ENCODE data around the gene UBQLN4.
A peak's percentile ranks its signal among the peaks of the same experiment; 100 is the strongest.
"Not testable (repeated sequence)": the region's sequence is repeated elsewhere in the genome, so short reads cannot be mapped to it uniquely, and the experiment has no call there.

The UBQLN4 gene

DNA sequence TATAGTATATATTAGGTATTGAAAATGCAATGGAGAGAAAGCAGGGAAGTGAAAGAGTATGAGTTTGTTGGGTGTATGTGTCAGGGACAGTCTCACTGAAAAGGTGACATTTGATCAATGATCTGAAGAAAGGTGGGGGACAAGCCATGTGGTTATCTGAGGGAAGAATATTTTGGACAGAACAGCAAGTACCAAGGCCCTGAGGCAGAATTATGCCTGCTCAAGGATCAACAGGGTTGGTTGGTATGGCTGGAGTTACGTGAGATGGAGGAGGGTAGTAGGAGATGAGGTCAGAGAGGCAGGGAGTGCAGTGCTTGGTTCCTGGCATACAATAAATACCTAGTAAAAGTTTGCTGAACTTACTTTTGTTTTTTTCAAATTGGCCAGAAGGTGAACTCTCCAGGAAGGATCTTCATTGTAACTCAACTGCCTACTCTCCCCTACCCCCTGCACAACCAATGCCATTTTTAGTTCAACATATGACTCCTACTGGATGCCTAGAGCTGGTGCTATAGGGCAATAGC lies 2.8 kb upstream of the UBQLN4 start:
- DNase-seq = no peak

DNA sequence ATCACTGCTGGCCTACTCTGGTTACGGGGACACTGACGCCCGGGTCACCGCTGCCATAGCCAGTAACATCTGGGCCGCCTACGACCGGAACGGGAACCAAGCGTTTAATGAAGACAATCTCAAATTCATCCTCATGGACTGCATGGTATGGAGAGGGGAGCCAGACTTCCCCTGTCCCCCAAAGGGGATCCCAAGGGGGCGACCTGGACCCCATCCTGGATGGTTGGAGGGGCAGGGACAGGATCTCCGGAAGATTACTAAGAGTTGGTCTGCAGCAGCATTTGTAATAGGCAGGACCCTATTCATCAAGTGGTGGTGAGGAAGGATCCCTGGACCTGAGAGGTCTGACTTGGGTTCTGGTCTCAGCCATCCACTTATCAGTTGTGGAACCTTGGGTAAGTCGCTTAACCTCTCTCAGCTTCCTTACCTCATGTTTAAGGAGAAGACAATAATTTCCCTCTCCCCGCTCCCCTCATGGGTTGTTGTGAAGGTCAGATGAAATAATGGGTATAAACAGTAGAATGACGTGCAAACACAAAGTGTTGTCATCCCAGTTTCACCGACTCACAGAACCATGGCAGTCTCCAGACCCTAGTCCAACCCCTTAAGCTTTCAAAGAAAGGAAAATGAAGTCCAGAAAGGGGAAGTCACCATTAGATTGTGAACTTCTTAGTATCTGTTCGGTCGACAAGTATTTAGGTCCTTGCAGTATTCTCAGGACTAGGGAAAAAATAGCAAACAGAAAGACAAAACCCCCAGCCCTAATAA lies 1.9 kb upstream of the UBQLN4 start:
- no peak for DNase-seq

DNA sequence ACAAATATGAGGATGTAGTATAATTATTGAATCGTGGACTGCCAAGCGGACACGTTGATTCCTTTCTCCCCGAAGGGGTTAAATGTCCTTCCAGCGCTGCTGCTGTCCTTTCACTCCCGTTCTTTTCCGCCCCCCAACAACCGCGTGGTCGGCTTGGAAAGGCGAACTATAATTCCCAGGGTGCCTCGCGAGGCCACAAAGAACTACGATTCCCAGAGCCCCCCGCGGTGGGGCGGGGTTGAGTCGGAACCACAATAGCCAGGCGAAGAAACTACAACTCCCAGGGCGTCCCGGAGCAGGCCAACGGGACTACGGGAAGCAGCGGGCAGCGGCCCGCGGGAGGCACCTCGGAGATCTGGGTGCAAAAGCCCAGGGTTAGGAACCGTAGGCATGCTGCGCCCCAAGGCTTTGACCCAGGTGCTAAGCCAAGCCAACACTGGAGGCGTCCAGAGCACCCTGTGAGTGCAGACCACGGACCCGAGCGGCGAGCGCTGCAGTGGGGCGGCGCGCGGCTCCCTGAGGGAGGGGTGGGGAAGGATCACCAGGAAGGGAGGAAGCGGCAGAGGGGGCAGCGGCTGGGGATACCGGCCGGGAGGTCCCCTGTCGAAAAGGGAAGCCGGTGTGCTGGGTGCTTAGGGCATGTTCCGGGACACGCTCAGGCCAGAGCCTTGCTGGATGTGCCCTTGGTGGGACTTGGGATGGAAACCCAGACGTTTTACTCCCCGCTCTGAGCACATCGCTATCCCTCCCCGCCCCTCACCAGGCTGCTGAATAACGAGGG lies 1.1 kb upstream of the UBQLN4 start, which contains the start of gene LAMTOR2:
LAMTOR2 (plus strand) TSS at position 283 of the 781 bp plus-strand sequence; CDS start at position 391, 108 bp downstream.
- DNase-seq = peak; percentile 99

DNA sequence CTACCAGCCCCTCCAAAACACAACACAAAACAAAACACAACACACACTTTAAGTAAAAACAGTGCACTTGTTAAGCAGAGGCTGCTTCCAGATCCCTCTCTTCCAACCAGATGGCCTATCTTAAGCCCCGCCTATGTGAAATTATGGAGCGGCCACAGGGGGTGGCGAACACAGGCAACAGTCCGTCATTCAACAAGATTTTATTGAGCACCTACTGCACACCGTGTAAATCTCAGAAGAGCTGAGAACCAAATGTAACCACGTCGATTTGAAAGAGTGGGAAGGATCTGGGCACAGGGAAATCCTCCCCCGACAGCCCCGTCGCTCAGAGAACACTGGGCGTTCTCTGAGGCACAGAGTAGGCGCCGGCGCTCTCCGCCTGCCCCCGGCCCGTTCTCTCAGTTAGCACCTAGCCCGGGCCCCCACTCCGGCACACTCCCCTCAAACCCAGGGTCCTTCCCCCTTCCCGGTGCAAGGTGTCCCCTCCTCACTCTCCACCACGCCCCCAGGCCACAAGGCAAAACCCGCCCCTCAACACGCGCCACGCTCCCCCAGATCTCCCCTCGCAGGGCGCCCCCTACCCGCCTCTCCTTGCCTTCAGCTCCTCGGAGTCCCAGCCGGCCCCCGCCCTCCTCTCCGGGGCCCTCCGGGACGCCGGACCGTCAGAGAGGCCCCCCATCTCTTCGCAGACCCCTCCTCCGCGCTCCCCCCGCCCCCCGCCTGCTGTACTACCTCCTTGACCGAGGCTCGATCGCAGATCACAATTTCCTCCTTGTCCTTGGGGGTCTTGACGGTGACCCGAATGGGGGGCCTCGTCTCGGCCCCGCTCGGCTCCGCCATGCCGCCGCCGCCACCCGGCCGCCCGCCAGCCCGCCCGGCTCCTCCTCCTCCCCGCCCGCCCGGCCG lies 483 bp downstream of the UBQLN4 start:
- no peak for DNase-seq

DNA sequence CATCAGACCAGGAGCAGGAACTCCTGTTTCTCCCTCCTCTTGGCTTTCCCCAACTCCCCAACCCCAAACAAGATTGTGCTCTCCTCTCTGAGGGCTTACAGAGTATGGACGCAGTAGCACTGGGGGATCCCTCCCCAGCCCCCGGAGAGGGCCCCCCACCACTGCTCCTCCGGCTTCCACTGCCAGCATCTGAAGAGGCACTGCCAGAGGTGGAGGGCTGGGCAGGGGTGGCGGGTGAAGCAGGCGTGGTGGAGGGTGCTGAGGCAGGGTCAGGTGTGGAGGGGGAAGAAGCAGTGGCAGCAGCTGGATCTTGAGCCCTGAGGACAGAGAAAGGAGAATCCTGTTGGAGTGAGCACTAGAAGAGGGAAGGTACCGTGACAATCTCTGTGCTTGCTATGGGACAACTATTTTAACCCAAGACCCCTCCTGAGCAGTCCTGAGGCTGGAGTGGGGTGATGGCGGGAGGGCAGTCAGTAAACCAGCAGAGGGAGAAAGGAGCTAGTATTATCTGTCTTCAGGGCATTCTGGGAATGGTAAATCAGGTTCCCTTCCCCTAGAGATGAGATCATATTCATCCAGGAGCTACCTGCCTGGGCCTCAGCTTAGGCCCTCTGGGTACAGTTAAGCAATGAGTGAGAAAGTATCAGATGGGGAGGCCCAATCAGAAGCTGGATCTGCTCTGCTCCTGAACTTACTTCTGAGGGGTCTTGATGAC lies 2.4 kb downstream of the UBQLN4 start:
- DNase-seq = no peak

DNA sequence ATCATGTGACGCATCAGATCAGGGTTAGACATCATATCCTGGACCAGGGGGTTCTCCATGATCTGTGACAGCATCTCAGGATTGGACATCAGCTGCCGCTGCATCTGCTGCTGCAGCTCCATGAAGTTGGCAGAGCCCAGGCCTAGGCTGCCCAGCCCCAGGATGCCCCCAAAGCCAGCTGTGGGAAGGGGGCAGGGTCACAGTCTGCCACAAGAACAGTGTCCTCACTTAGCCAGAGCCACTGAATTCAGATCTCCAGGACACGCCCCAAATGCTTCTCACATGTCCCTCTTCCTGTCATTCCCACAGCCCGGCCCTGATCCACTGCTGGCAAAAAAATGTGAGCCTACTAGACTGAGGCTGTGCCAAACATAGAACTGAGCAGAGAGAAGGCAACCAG lies 3.2 kb downstream of the UBQLN4 start:
- DNase-seq = peak; percentile 38

DNA sequence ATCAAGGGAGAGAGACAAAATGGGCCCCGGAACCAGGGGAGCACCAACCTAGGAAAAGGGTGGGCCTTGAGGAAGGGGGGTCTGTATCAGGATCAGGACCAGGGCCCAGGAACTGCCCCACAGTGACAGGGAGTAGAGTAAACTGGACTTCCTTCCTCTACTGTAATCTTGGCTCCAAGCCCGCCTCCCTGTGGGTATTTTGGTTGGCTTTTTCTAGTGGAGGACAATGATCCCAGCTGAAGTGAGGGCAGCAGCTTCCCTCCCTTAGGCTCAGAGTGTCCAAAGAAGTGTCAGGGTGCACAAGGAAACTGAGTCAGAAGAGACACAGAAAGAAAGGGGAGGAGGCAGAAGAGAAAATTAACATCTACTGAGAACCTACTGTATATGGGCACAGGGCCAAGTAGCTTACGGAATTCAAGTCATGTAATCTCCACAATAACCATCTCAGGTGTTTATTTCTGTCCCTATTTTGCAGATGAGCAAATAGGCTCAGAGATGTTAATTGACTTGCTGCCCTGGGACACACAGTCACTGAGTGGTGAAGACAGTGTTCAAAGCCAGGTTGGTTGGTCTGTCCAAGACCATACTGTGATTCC lies 4.8 kb downstream of the UBQLN4 start:
- no peak for DNase-seq

DNA sequence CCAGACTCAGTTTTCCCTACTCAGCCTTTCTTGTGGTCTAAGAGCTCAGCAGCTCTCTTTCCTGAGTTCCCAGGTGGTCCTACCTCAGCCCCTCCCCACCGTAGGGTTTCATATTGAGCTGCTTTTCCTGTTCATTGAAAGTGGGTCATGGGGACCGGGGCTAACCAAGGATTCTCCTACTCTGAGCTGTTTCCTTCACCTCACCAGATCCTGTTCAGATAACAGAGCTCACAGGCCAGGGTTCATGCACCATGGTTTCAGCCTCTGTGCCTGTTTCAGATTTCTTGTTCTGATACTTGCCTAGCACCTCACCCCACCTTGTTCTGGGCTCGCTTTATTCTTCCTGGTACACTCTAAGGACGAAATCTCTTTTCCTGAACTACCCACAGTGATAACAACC lies 8.5 kb downstream of the UBQLN4 start:
- DNase-seq = no peak

DNA sequence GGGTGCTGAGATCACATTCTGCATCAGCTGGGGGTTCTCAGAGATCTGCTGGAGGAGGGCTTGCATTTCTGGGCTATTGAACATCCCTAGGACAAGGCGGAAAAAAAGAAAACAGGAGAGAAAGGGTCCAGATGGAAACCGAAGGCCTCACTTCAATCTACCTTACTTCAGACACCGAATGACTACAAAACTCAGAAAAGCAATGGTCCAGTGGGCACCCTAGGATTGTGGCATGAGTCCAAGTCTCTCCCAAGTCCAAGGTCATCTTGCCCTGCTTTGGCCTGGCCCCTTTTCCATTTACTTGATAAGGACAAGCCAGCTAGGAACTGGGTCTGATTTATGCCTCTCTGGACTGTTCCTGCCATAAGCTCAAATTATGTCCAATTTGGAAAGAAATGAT lies 10.8 kb downstream of the UBQLN4 start:
- DNase-seq = no peak

DNA sequence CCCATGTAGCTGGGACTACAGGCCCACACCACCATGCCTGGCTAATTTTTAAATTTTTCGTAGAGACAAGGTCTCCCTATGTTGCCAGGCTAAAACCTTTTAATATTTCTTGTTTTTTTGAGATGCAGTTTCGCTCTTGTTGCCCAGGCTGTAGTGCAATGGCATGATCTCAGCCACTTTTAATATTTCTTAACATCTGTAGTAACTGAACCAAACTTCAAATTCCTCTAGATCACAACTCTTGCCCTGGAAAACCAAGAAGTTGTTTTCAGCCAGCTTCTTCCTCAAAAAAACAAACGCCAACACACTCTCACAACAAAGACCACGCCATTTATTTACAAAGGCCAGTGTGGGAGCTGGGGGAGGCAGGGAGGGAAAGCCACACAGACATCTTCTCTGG lies 18.6 kb downstream of the UBQLN4 start:
- DNase-seq = not testable (repeated sequence)

DNA sequence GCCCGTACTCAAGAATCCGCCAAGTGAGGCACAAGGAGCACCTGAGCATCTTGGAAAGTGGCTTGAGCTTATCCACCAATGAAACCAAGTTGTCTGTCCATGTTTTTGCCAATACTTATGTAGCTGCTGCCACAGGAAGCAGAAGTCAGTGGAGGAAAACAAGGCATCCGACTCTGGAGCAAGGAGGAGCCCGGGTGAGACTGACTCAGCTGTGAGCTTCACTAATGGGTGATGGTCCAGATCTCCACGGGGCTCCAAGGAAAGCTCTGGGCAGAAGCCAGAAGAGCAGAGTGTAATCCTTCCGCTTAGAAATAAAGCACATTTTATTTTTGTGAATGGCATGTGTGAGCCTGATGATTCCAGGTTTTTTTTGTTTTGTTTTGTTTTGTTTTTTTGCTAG lies 20.6 kb downstream of the UBQLN4 start:
- no peak for DNase-seq

DNA sequence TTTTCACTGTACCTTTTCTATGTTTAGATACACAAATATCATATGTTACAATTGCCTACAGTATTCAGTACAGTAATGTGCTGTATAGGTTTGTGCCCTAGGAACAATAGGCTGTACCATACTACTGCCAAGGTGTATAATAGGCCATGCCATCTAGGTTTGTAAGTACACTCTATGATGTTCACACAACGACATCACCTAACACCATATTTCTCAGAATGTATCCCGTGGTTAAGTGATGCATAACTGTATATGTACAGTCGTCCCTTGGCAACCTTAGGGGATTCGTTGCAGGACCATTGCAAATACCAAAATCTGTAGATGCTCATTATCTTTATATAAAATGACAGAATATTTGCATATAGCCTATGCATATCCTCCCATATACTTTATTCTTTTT lies 27.0 kb downstream of the UBQLN4 start:
- DNase-seq = no peak

DNA sequence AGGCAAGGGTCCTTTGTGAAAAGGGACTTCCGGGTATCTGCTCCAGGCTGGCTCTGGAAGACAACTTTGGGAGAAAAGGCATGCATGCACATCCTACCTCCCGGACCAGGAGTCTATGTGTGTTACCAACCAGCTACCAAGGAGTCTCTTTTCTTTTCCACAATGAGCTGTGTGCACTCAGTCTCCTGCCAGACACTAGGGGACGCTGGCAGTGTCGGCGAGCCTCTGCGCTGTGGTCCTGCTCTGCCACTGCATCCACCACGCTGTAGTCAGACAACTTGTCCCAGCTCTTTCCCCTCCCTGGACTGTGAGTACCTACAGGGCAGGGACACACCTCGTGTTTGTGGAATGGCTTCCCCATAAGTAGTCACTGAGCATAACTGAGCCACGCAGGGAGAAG lies 27.7 kb downstream of the UBQLN4 start:
- no peak for DNase-seq

DNA sequence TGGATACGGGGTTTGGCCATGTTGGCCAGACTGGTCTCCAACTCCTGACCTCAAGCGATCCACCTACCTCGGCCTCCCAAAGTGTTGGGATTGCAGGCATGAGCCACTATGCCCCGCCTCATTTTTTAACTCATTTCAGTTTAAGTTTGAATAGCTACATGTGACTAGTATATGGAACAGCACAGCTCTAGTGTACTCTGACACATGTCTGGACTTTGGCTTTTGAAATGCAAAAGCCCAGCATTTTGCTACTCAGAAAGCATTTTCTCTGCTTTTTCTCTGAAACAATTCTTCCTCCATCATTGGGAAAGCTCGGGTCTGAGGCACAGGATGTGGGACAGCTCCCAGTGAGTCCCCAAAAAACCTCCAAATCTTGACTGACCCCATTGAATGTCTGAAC lies 28.8 kb downstream of the UBQLN4 start:
- no peak for DNase-seq

DNA sequence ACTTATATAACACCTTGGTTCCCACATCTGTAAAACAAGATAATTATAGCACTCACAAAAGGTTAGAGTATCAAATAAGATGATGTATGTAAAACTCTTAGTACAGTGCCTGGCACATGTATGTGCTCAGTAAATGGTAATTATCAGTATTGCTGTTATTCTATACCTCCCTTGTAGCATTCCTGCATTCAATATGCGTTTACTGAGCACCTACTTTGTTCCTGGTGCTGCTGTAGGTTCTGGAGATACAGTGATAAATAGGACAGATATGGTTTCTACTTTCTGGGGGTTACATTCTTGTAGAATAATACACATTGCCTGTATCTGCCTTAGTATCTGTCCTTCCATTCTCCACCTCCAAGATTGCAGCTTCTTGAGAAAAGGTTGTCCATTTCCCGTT lies 31.6 kb downstream of the UBQLN4 start:
- DNase-seq = no peak

DNA sequence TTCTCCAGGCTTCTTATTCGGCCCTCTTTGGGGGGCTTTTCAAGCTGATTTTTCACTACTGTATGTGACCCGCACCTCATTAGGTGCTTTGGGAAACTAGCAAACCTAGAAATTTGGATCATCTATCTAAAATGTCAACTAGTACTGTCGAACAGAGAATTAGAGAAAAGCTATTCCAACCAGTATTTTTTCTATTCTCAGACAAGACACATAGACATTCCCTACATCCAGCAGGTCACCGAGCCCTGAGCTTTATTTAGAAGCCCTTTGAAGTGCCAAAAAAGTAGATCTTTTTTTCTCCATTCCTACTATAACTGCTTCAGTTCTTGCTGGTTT lies 32.5 kb downstream of the UBQLN4 start:
- DNase-seq = no peak

DNA sequence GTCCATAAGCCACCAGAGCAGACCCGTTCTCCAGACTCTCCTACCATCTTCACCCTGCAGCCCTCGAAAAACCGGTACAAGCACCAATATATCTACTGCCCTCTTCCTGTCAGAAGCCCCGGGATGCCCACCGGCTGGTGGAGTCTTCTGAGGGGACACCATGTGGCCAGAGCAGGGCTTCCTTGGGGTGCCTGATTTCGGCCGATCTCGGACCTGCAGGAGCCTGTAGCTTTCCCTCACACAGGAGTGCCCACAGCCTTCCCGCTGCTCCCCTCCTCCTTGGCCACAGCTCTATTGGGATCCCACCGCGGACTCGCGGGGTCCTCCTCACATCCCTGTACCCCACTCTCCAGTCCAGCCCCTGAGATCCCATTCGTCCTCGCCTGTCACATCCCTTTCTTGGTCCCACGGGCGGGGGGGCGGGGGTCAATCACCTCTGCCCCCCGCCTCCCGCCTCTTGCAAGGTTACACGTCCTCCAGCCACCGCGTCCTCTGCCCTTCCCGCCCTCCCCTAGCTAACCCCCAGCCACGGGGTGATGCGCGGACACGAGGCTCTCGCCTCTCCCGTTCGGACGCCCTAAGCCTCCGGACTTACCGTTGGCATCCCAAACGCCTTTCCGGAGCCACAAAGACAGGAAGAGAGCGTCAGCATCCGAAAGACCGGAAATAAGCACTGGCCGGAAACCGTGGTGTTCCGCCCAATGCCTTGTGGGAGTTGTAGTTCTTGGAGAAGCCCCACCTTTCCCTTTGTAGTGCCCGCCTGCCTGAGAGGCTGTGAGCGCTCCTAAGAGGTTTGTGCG lies 33.1 kb downstream of the UBQLN4 start, which contains the start of gene SSR2:
SSR2 (minus strand) TSS at position 659 of the 800 bp plus-strand sequence. CDS start 784 bp downstream, outside the sequence.
- peak; percentile 94 for DNase-seq

DNA sequence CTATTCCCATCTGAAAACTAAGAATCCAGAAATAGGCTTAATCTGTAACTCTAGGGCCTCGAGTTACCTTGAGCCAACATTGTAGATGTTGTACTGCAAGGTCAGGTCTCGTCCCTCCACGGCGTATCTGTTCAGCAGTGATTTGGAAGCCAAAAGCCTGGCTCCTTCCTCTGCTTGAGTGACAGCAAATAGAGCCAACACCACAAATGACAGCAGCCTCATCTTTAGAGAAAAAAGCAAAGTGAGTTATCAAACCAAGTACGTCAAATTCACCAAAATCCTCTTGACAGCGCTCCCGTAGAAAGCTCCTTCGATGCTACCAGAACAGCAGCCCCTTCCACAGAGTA lies 33.7 kb downstream of the UBQLN4 start:
- DNase-seq = no peak

DNA sequence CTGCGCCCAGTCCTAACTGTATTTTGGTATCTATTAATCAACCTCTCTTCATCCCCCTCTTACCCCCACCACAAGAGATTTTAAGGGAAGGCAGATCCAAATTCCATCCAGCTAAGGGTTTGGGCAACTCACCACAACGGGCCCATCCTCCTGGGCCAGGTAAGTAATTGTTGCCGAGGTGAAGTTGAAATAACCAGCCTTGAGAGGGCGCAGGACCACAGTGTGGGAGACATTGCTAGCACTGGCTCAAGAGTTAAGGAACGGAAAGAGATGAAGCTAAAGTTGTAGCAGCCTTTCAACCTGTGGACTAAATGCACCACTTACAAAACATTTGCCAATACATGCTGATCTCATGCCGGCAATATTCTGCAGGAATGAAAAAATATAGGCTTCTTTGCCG lies 38.8 kb downstream of the UBQLN4 start:
- no peak for DNase-seq

DNA sequence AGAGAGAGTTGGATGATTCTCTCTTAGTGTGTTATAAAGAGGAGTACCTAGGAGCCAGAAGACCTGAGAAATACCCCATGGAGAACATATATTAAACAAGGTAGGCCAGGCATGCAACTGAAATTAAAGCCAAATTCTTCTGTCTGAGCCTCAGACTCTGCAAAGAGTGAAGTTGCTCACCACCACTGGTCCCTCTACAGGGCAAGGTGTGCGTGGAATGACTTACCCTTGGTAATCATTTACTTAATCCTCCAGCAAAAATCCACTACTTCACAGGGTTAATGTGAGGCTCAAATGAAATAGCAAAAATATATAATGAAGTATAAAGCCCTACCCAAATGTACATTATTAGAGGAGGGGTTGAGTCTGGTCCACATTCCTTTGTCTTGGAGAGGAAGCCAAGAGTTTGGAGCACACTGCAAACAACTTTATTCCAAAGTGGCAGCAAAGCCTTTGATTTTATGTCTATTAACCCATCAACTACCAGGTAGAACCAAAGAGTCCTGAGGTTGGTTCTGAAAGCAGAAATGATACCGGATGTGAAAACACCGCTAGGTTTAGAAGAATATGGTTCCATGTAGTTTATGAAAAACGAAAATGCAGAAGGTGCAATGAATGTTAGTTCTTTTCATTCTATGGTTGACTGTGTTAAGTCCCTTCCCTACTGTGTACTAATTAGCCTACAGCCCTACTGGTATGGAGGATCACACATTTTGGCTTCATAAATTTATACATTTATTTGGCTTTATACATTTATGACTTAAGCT lies 41.4 kb downstream of the UBQLN4 start:
- no peak for DNase-seq

All from midbrain (tissue), 1 donor.